Heart right ventricle (tissue), 16 donors: ENCODE data around the gene C15orf62. TPM values are rescaled to one million over a fixed set of nuclear protein-coding genes. Genes with fewer than 3 reads are reported as not detected.

ENCODE experiments used
- ATAC-seq, 8 donors: fragments of 200-7000 bp; cut with Tn5 transposase; one replicate each; pipeline ENCODE4 v1.9.1; 2020; ENCODE audit warnings: mild to moderate bottlenecking in 8 of 8, moderate library complexity in 8 of 8, moderate number of reproducible peaks in 1 of 8
- DNase-seq, 2 donors: peaks; one replicate each; pipeline ENCODE4 v3.0.0-alpha.2; 2020
- H3K27ac ChIP-seq, 10 donors: fragments of 200-600 bp; sonication (generic) in 2 of 10; one replicate each; pipeline versions ENCODE4 v1.5.0 to v1.8.0; 2020 to 2022; ENCODE audit warnings: mild to moderate bottlenecking in 3 of 10
- H3K27me3 ChIP-seq, 7 donors: fragments of 200-600 bp; one replicate each; pipeline ENCODE4 v1.8.0; 2021 to 2022; ENCODE audit warnings: mild to moderate bottlenecking in 2 of 7
- H3K36me3 ChIP-seq, 9 donors: fragments of 200-600 bp; sonication (generic) in 1 of 9; one replicate each; pipeline versions ENCODE4 v1.5.0 to v1.8.0; 2020 to 2022; ENCODE audit warnings: mild to moderate bottlenecking in 2 of 9
- H3K4me1 ChIP-seq, 9 donors: fragments of 200-600 bp; sonication (generic) in 1 of 9; one replicate each; pipeline versions ENCODE4 v1.5.0 to v1.8.0; 2020 to 2022; ENCODE audit warnings: mild to moderate bottlenecking in 4 of 9
- H3K4me3 ChIP-seq, 10 donors: fragments of 200-600 bp; sonication (generic) in 2 of 10; one replicate each; pipeline versions ENCODE4 v1.5.0 to v1.8.0; 2020 to 2022; ENCODE audit warnings: mild to moderate bottlenecking in 7 of 10, moderate library complexity in 2 of 10
- H3K9me3 ChIP-seq, 11 donors: fragments of 200-600 bp in 10 of 11; sonication (generic) in 2 of 11; one replicate each; pipeline versions ENCODE4 v1.5.0 to v1.8.0; 2013 to 2022; ENCODE audit warnings: mild to moderate bottlenecking in 2 of 11, control low read depth in 1 of 11, moderate library complexity in 1 of 11
- WGBS, 2 donors: extraction: QIAGEN DNeasy Blood & Tissue Kit; methylation state at CpG; one replicate each; pipeline ENCODE4 v1.1.7; 2013; ENCODE audit warnings: inconsistent platforms in 1 of 2; 5-methylcytosine and 5-hydroxymethylcytosine counted together
- intact Hi-C, 10 donors: fragments of 100-400 bp; cut with DNase I; formaldehyde crosslinking; loops; one replicate each; pipeline versions ENCODE4 v1.11.1 to v1.14.2; 2022
- polyA plus RNA-seq, 2 donors: library from polyadenylated mRNA; stranded (reverse); fragments of 200-250 nt; gene quantifications; one replicate each; pipeline ENCODE4 v1.2.3, GENCODE V29; 2013
- total RNA-seq, 10 donors: library from RNA; stranded (reverse); fragmentation: NEBNext Ultra II Directional in 3 of 10; extraction: Animal tissue kit (Norgen Biotek cat#: 25700) in 3 of 10; gene quantifications; one replicate each; pipeline versions ENCODE4 v1.2.1 to v1.2.4, GENCODE V29; 2021 to 2023
- TF ChIP-seq, protein P1 (sequence below), 9 donors: fragments of 200-600 bp; sonication (generic) in 2 of 9; IDR thresholded peaks; one replicate each; pipeline versions ENCODE4 v1.5.0 to v1.8.0; 2021 to 2022; ENCODE audit warnings: antibody characterized with exemption in 9 of 9, mild to moderate bottlenecking in 5 of 9, moderate library complexity in 1 of 9
- donor health status: Arrhythmogenic right ventricular cardiomyopathy.
- donor health status: ischemic (EF 13 %, LVEDD 7.1; RV severe dilation, severe dysfunction).
- donor health status: healthy with polysubstance abuse.
- donor health status: DM: no; HTN: yes; CAD: no.
- donor health status: DM: no; HTN: no; CAD: no.
- donor health status: ischemic (EF 25% LVEDD 6.9; RV normal size, moderate dysfunction).
- donor health status: ischemic (EF 25% LVEDD 5.7; RV mildly dilated, moderate dysfunction).
- donor health status: healthy.
- donor health status: DM: yes; HTN: yes; CAD: no.
- donor health status: Ischemic cardiomyopathy.
- donor health status: ischemic (EF 35%, LVEDD 5.7; RV mildly dilated, moderate dysfunction).
- donor health status: nonischemic (EF 11% LVEDD 7.7; RV severe dilation, severe dysfunction).
- donor health status: DM: yes; HTN: yes; CAD: no.
- donor health status: PGD.
- donor health status: ischemic (EF 29% LVEDD 5.4; RV normal size, mild dysfunction).
- donor health status: nonischemic (EF 23%, LVEDD 6.1; RV moderate dilation, normal function).

The C15orf62 gene
- total and polyA plus RNA-seq, 12 donors = 0.10 to 0.32 (median 0.15) TPM; not detected in 7

DNA sequence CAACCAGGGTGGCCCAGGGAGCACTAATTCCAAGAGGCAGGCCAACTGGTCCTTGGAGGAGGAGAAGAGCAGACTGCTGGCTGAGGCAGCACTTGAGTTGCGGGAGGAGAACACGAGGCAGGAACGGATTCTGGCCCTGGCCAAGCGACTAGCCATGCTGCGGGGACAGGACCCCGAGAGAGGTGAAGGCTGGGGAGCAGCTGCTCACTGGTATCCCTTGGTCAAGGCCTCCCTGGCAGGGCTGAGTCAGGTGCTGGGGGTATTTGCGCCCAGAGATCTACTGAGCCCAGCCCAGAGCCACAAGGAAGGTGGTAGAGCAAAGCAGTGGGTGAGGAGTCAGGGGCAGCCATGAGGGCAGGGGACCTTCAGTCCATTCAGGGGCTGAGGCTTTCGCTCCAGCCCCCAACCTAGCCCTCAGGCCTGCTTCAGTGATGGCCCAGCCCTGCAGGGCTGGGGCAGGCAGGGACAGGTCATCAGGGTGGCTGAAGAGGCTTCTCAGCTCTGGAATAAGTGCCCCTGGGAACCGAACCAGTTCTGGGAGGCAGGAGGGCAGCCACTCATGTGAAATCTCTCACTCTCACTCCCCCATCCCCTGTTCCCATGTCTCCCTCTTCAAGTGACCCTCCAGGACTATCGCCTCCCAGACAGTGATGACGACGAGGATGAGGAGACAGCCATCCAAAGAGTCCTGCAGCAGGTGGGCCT lies 43.1 kb downstream of the C15orf62 start:
- Histone ChIP-seq H3K36me3 (peaks cover 0 to 58% (median 26%) of the 10 kb centered on the region in 9 donors), H3K9me3 (no peaks in the 10 kb centered on the region), H3K27me3 (no peaks in the 10 kb centered on the region), H3K27ac (no peak overlapping the region), H3K4me1 (peaks cover 0 to 24% (median 14%) of the 10 kb centered on the region in 9 donors), H3K4me3 (no peak overlapping the region)
- DNase-seq (no peak), ATAC-seq (no peak)
- intact Hi-C loops = no loop called here
- WGBS, 2 donors = 95 to 97% methylated on average over 12 of the region's 12 CpGs
- TF ChIP-seq, protein P1, sequence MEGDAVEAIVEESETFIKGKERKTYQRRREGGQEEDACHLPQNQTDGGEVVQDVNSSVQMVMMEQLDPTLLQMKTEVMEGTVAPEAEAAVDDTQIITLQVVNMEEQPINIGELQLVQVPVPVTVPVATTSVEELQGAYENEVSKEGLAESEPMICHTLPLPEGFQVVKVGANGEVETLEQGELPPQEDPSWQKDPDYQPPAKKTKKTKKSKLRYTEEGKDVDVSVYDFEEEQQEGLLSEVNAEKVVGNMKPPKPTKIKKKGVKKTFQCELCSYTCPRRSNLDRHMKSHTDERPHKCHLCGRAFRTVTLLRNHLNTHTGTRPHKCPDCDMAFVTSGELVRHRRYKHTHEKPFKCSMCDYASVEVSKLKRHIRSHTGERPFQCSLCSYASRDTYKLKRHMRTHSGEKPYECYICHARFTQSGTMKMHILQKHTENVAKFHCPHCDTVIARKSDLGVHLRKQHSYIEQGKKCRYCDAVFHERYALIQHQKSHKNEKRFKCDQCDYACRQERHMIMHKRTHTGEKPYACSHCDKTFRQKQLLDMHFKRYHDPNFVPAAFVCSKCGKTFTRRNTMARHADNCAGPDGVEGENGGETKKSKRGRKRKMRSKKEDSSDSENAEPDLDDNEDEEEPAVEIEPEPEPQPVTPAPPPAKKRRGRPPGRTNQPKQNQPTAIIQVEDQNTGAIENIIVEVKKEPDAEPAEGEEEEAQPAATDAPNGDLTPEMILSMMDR (IDR thresholded peaks at IDR 0.05) = no peak

DNA sequence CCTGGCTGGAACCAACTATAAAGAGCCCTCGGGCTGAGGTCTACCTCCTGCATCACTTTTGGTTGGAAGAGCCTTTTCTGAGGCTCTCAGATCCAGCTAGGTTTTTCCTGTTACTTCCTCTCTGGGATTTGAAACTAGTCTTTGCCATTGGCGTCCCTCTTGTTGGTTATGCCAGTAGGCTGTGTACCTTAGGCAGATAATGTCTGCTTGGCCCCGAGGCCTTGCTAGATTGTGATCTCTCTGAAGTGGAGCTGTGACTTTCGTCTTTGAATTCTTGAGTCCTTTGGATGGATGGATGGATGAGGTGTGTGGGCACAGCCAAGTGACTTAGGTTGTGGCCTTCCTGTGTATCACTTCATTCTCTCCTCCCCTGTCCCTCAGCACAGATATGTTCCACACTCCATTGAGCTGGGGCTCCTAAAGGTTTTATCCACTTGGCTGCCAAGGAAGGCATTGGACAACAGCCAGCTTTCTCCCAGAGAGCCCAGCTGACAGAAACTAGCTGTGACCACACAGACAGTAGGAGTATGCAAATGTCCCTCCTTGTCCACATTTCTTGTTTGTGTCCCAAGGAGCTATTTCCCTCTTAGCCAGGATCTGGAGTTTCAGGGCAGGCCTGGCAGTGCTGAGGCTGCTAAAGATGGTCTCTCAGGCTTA lies 45.4 kb downstream of the C15orf62 start:
- peaks cover 0 to 49% (median 26%) of the 10 kb centered on the region in 9 donors for H3K36me3 ChIP-seq

DNA sequence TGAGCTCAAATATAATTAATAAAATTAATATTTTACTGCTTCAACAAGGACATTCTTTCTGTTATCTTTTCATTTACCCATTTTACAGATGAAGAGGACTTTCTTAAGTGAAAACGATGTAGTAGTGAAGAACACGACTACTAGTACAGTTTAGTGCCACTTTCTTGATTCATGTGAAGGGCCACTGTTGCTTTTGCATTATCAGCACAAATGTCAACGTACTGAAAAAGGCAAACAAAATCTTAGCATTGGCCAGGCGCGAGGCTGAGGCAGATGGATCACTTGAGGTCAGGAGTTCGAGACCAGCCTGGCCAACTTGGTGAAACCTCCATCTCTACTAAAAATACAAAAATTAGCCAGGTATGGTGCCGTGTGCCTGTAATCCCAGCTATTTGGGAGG lies 49.3 kb downstream of the C15orf62 start:
- TF ChIP-seq, protein P1 (IDR thresholded peaks at IDR 0.05) = no peak
- H3K27me3 ChIP-seq = peaks cover 0 to 5% (median 0%) of the 10 kb centered on the region in 7 donors
- intact Hi-C loops = no loop called here
- no peak for DNase-seq
- no peak for ATAC-seq
- H3K4me3 ChIP-seq = no peak overlapping the region
- H3K9me3 ChIP-seq = no peaks in the 10 kb centered on the region
- 80 to 82% methylated on average over 7 of the region's 7 CpGs for WGBS, 2 donors
- no peak overlapping the region for H3K27ac ChIP-seq
- peaks cover 0 to 11% (median 7%) of the 10 kb centered on the region in 9 donors for H3K36me3 ChIP-seq
- peaks cover 0 to 12% (median 4%) of the 10 kb centered on the region in 9 donors for H3K4me1 ChIP-seq

More for the DNA sequence above, 45.4 kb downstream of the C15orf62 start:
- 65 to 74% methylated on average over 4 of the region's 4 CpGs for WGBS, 2 donors
- DNase-seq (peak in 1 of 2 donors; percentile 39), ATAC-seq (peak in 7 of 8 donors; percentile 16 to 73 (median 61))
- Histone ChIP-seq H3K9me3 (no peaks in the 10 kb centered on the region), H3K4me3 (no peak overlapping the region), H3K27me3 (no peaks in the 10 kb centered on the region), H3K27ac (no peak overlapping the region), H3K4me1 (peaks cover 0 to 12% (median 4%) of the 10 kb centered on the region in 9 donors)
- TF ChIP-seq, protein P1 (IDR thresholded peaks at IDR 0.05) = no peak
- intact Hi-C loops = no loop called here

DNA sequence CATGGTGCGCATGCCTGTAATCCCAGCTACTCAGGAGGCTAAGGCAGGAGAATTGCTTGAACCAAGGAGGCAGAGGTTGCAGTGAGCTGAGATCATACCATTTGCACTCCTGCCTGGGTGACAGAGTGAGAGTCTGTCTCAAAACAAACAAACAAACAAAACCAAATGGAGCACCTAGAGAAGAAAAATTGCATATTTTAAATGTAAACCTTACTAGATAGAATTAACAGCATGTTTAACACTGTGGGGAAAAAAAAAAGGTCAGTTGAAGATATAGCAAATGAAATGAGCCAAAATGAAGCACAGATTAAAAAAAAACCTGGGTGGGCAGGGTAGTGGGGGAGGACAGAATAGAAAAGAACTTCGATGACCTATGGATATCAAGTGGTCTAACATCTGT lies 51.4 kb downstream of the C15orf62 start:
- Histone ChIP-seq H3K9me3 (no peaks in the 10 kb centered on the region), H3K36me3 (no peaks in the 10 kb centered on the region), H3K4me3 (no peak overlapping the region), H3K4me1 (no peaks in the 10 kb centered on the region), H3K27me3 (peaks cover 0 to 5% (median 0%) of the 10 kb centered on the region in 7 donors), H3K27ac (no peak overlapping the region)
- WGBS, 2 donors = 85 to 86% methylated on average over 2 of the region's 2 CpGs
- intact Hi-C loops = no loop called here
- TF ChIP-seq, protein P1 (IDR thresholded peaks at IDR 0.05) = no peak
- DNase-seq = no peak
- no peak for ATAC-seq

Other genes starting within 250 kb of the C15orf62 start
- gene CCDC32, start 204.9 kb upstream of the C15orf62 start, total RNA-seq = 10 to 100 TPM; 16.0 to 30.1 (median 21.6) TPM
- gene CCDC32, start 204.9 kb upstream of the C15orf62 start, polyA plus RNA-seq = 10 to 100 TPM; 25.0 to 37.5 TPM
- 10 to 100 TPM in 6 of 10 donors, 1 to 10 TPM in 4; 7.4 to 14.8 (median 10.7) TPM for gene RPUSD2, start 200.7 kb upstream of the C15orf62 start, total RNA-seq
- 10 to 100 TPM in 1 of 2 donors, 1 to 10 TPM in 1; 9.6 to 11.0 TPM for gene RPUSD2, start 200.7 kb upstream of the C15orf62 start, polyA plus RNA-seq
- 1 to 10 TPM in 4 of 10 donors, under 1 TPM in 6; 0.21 to 2.6 (median 0.73) TPM for gene KNL1, start 175.7 kb upstream of the C15orf62 start, total RNA-seq
- gene KNL1, start 175.7 kb upstream of the C15orf62 start, polyA plus RNA-seq = under 1 TPM; 0.10 to 0.22 TPM
- 1 to 10 TPM in 2 of 10 donors, under 1 TPM in 8; 0.30 to 3.6 (median 0.76) TPM for gene RAD51, start 74.8 kb upstream of the C15orf62 start, total RNA-seq
- gene RAD51, start 74.8 kb upstream of the C15orf62 start, polyA plus RNA-seq = under 1 TPM in 1 of 2 donors, not detected in 1; 0.43 TPM
- 10 to 100 TPM; 12.2 to 20.9 (median 17.6) TPM for gene RMDN3, start 14.7 kb upstream of the C15orf62 start, total RNA-seq
- 10 to 100 TPM; 16.2 to 21.7 TPM for gene RMDN3, start 14.7 kb upstream of the C15orf62 start, polyA plus RNA-seq
- gene GCHFR, start 5.9 kb upstream of the C15orf62 start, total RNA-seq = 1 to 10 TPM; 2.2 to 9.1 (median 3.7) TPM
- gene GCHFR, start 5.9 kb upstream of the C15orf62 start, polyA plus RNA-seq = 10 to 100 TPM in 1 of 2 donors, 1 to 10 TPM in 1; 5.8 to 10.8 TPM
- 10 to 100 TPM; 14.2 to 29.2 (median 18.2) TPM for gene ZFYVE19, start 37.1 kb downstream of the C15orf62 start, total RNA-seq
- 10 to 100 TPM; 11.9 to 18.1 TPM for gene ZFYVE19, start 37.1 kb downstream of the C15orf62 start, polyA plus RNA-seq
- gene DNAJC17, start 37.5 kb downstream of the C15orf62 start, total RNA-seq = 10 to 100 TPM in 9 of 10 donors, 1 to 10 TPM in 1; 9.9 to 17.7 (median 14.7) TPM
- gene DNAJC17, start 37.5 kb downstream of the C15orf62 start, polyA plus RNA-seq = 10 to 100 TPM; 34.5 to 62.1 TPM
- gene PPP1R14D, start 58.7 kb downstream of the C15orf62 start, total RNA-seq = not detected
- gene PPP1R14D, start 58.7 kb downstream of the C15orf62 start, polyA plus RNA-seq = not detected
- gene SPINT1, start 74.1 kb downstream of the C15orf62 start, total RNA-seq = 1 to 10 TPM in 2 of 10 donors, under 1 TPM in 7, not detected in 1; 0.17 to 1.9 (median 0.47) TPM
- under 1 TPM; 0.22 to 0.43 TPM for gene SPINT1, start 74.1 kb downstream of the C15orf62 start, polyA plus RNA-seq
- not detected for gene RHOV, start 104.3 kb downstream of the C15orf62 start, total RNA-seq
- under 1 TPM in 1 of 2 donors, not detected in 1; 0.03 TPM for gene RHOV, start 104.3 kb downstream of the C15orf62 start, polyA plus RNA-seq
- gene VPS18, start 124.5 kb downstream of the C15orf62 start, total RNA-seq = 10 to 100 TPM; 16.0 to 25.0 (median 21.5) TPM
- gene VPS18, start 124.5 kb downstream of the C15orf62 start, polyA plus RNA-seq = 10 to 100 TPM; 10.5 to 12.2 TPM
- 10 to 100 TPM in 8 of 10 donors, 1 to 10 TPM in 2; 6.5 to 24.8 (median 16.6) TPM for gene DLL4, start 159.4 kb downstream of the C15orf62 start, total RNA-seq
- 10 to 100 TPM in 1 of 2 donors, 1 to 10 TPM in 1; 8.7 to 10.2 TPM for gene DLL4, start 159.4 kb downstream of the C15orf62 start, polyA plus RNA-seq
- gene CHAC1, start 183.5 kb downstream of the C15orf62 start, total RNA-seq = 1 to 10 TPM in 7 of 10 donors, under 1 TPM in 3; 0.31 to 4.8 (median 1.7) TPM
- 1 to 10 TPM; 1.7 to 7.6 TPM for gene CHAC1, start 183.5 kb downstream of the C15orf62 start, polyA plus RNA-seq